HepG2 (cell line): Measurements from ENCODE around the gene ALOXE3. TPM values are rescaled to one million over a fixed set of nuclear protein-coding genes. Genes with fewer than 3 reads are reported as not detected.
A peak's percentile ranks its signal among the peaks of the same experiment; 100 is the strongest.

ENCODE experiments used
- GATAD1 ChIP-seq: IDR thresholded peaks from 2 replicates; pipeline ENCODE4 v1.6.1; 2016; ENCODE audit warnings: missing genetic modification reagents, missing compliant biosample characterization
- HNF1B ChIP-seq: sonication (generic); formaldehyde crosslinking; IDR thresholded peaks from 2 replicates; pipeline ENCODE4 v1.5.1; 2020; ENCODE audit warnings: mild to moderate bottlenecking, moderate library complexity, missing genetic modification reagents
- HNF4G ChIP-seq, 2 experiments: sonication (generic) in 1 of 2; formaldehyde crosslinking in 1 of 2; IDR thresholded peaks; 2 replicates each; pipeline versions ENCODE4 v1.4.0 to v1.6.1; 2011 to 2020; ENCODE audit warnings: borderline replicate concordance in 2 of 2, low read depth in 2 of 2, mild to moderate bottlenecking in 2 of 2, low read length in 1 of 2, missing genetic modification reagents in 1 of 2, moderate library complexity in 1 of 2
- NPAS2 ChIP-seq: sonication (generic); formaldehyde crosslinking; IDR thresholded peaks from 2 replicates; pipeline ENCODE4 v1.8.0; 2022; ENCODE audit warnings: mild to moderate bottlenecking, missing genetic modification reagents, borderline replicate concordance
- PHF20 ChIP-seq: sonication (generic); formaldehyde crosslinking; IDR thresholded peaks from 2 replicates; pipeline ENCODE4 v1.5.0; 2020; ENCODE audit warnings: mild to moderate bottlenecking, missing genetic modification reagents
- PRMT3 ChIP-seq: sonication (generic); formaldehyde crosslinking; IDR thresholded peaks from 2 replicates; pipeline ENCODE4 v1.8.1; 2022; ENCODE audit warnings: low read depth, mild to moderate bottlenecking, moderate library complexity, missing genetic modification reagents, borderline replicate concordance
- SETDB1 ChIP-seq: sonication (generic); formaldehyde crosslinking; IDR thresholded peaks from 2 replicates; pipeline ENCODE4 v1.5.1; 2020; ENCODE audit warnings: missing genetic modification reagents, mild to moderate bottlenecking, borderline replicate concordance
- TOPORS ChIP-seq: sonication (generic); formaldehyde crosslinking; IDR thresholded peaks from 2 replicates; pipeline ENCODE4 v1.8.0; 2023; ENCODE audit warnings: mild to moderate bottlenecking, missing genetic modification reagents
- U2AF1 ChIP-seq: fragments of 200-400 bp; formaldehyde crosslinking; optimal IDR thresholded peaks from 2 replicates; pipeline ENCODE3; 2017; ENCODE audit warnings: mild to moderate bottlenecking, low read depth, low read length
- ZBTB44 ChIP-seq: sonication (generic); formaldehyde crosslinking; IDR thresholded peaks from 2 replicates; pipeline ENCODE4 v1.4.0; 2020; ENCODE audit warnings: missing genetic modification reagents
- ZGPAT ChIP-seq: IDR thresholded peaks from 2 replicates; pipeline ENCODE4 v1.6.1; 2016; ENCODE audit warnings: mild to moderate bottlenecking
- ZMYM2 ChIP-seq: sonication (generic); formaldehyde crosslinking; IDR thresholded peaks from 2 replicates; pipeline ENCODE4 v1.8.0; 2022; ENCODE audit warnings: mild to moderate bottlenecking, missing genetic modification reagents
- ZNF235 ChIP-seq: sonication (generic); formaldehyde crosslinking; IDR thresholded peaks from 2 replicates; pipeline ENCODE4 v1.8.1; 2023; ENCODE audit warnings: mild to moderate bottlenecking, missing genetic modification reagents, borderline replicate concordance
- ZNF326 ChIP-seq: sonication (generic); formaldehyde crosslinking; IDR thresholded peaks from 2 replicates; pipeline ENCODE4 v1.4.0; 2020; ENCODE audit warnings: missing genetic modification reagents, borderline replicate concordance
- ZNF512B ChIP-seq: sonication (generic); formaldehyde crosslinking; IDR thresholded peaks from 2 replicates; pipeline ENCODE4 v1.5.1; 2020; ENCODE audit warnings: missing genetic modification reagents, mild to moderate bottlenecking, borderline replicate concordance
- ZNF530 ChIP-seq: sonication (generic); formaldehyde crosslinking; IDR thresholded peaks from 2 replicates; pipeline ENCODE4 v1.5.0; 2020; ENCODE audit warnings: low read depth, mild to moderate bottlenecking, missing genetic modification reagents
- ZNF563 ChIP-seq: sonication (generic); formaldehyde crosslinking; IDR thresholded peaks from 2 replicates; pipeline ENCODE4 v1.8.0; 2022; ENCODE audit warnings: mild to moderate bottlenecking, moderate library complexity, missing genetic modification reagents
- ZNF709 ChIP-seq: sonication (generic); formaldehyde crosslinking; IDR thresholded peaks from 2 replicates; pipeline ENCODE4 v1.5.0; 2020; ENCODE audit warnings: mild to moderate bottlenecking, missing genetic modification reagents
- ZNF746 ChIP-seq: sonication (generic); formaldehyde crosslinking; IDR thresholded peaks from 2 replicates; pipeline ENCODE4 v1.8.0; 2022; ENCODE audit warnings: mild to moderate bottlenecking, missing genetic modification reagents
- polyA plus RNA-seq, 8 experiments: library from polyadenylated mRNA; depleted of rRNA in 3 of 8; stranded (reverse) in 7 of 8; unstranded in 1 of 8; fragments of >200 nt; fragmentation: Illumina TruSeq in 4 of 8; extraction: Trizol in 4 of 8; gene quantifications; 2 replicates each; pipeline versions ENCODE4 v1.2.1 to v1.2.3, GENCODE V29; 2011 to 2016; ENCODE audit warnings: low read depth in 4 of 8, missing spikeins in 1 of 8, mixed read lengths in 1 of 8; ENCODE audit not compliant: insufficient read depth in 1 of 8
- total RNA-seq, 5 experiments: library from RNA; depleted of rRNA; stranded (reverse); fragments of >200 nt; fragmentation: Illumina TruSeq; extraction: Trizol; gene quantifications; 2 replicates each; pipeline ENCODE4 v1.2.3, GENCODE V29; 2016; ENCODE audit warnings: low read depth in 1 of 5

Gene ALOXE3
- total and polyA plus RNA-seq, 2 of the 13 experiments (the other 11 are each of a cell fraction or from before 2014, with no cell fraction given), result 0.07 TPM; not detected in 1

GRCh38 chr17:8152112-8152775 is 33.9 kb upstream of the ALOXE3 start, which contains the start of gene PER1 (continued):
- TF ChIP-seq ZGPAT (CRISPR knock-in tag) (peak; percentile 69; the same call in 1 of the 2 replicates), TOPORS (no peak), ZNF563 (CRISPR knock-in tag) (0 out of 2 replicates have a peak, but pooled peaks have one; percentile 29), NPAS2 (CRISPR knock-in tag) (no peak), ZNF235 (CRISPR knock-in tag) (no peak), ZNF326 (no peak), HNF1B (CRISPR knock-in tag) (no peak), U2AF1 (no peak), ZNF530 (CRISPR knock-in tag) (no peak), ZMYM2 (CRISPR knock-in tag) (0 out of 2 replicates have a peak, but pooled peaks have one; percentile 45), ZNF512B (no peak), ZNF709 (CRISPR knock-in tag) (peak; percentile 59; the same call in 1 of the 2 replicates), ZBTB44 (CRISPR knock-in tag) (no peak), ZNF746 (CRISPR knock-in tag) (0 out of 2 replicates have a peak, but pooled peaks have one; percentile 23), PHF20 (no peak), GATAD1 (CRISPR knock-in tag) (0 out of 2 replicates have a peak, but pooled peaks have one; percentile 29), HNF4G (IDR thresholded peaks at IDR 0.05; ENCODE audit: borderline replicate concordance, low read depth, low read length) (no peak), HNF4G (CRISPR knock-in tag; IDR thresholded peaks at IDR 0.05; ENCODE audit: borderline replicate concordance, low read depth) (no peak), SETDB1 (CRISPR knock-in tag) (no peak), PRMT3 (CRISPR knock-in tag) (no peak)
